Activated CD4-positive, alpha-beta T cell treated with anti-CD3 and anti-CD28 coated beads for 1 hour (primary cell): Measurements from ENCODE around the gene SGK1.
"Not testable (repeated sequence)": the region's sequence is repeated elsewhere in the genome, so short reads cannot be mapped to it uniquely, and the experiment has no call there.

Source experiments
- DNase-seq: peaks from one replicate; pipeline ENCODE4 v3.0.0-alpha.2; 2020

Gene SGK1

GRCh38 chr6:134182528-134182927 lies 135.4 kb downstream of the SGK1 start:
- DNase-seq, result no peak

GRCh38 chr6:134181726-134182125 lies 136.2 kb downstream of the SGK1 start:
- not testable (repeated sequence) for DNase-seq

GRCh38 chr6:134181251-134181650 lies 136.7 kb downstream of the SGK1 start:
- DNase-seq, result not testable (repeated sequence)

- not testable (repeated sequence) for DNase-seq
Observed at GRCh38 chr6:134180540-134180939, 137.4 kb downstream of the SGK1 start.

GRCh38 chr6:134178161-134179044 lies 139.5 kb downstream of the SGK1 start:
- peak; percentile 72 for DNase-seq

GRCh38 chr6:134177753-134178160 lies 140.2 kb downstream of the SGK1 start:
- DNase-seq, result no peak

GRCh38 chr6:134177236-134177635 lies 140.7 kb downstream of the SGK1 start:
- no peak for DNase-seq

- DNase-seq, result no peak
Observed at GRCh38 chr6:134176264-134176975, 141.5 kb downstream of the SGK1 start.

GRCh38 chr6:134175532-134176263 lies 142.2 kb downstream of the SGK1 start:
- DNase-seq, result no peak

- DNase-seq, result peak; percentile 93
Observed at GRCh38 chr6:134174672-134175531, 143.0 kb downstream of the SGK1 start.

GRCh38 chr6:134173936-134174671 lies 143.8 kb downstream of the SGK1 start:
- peak; percentile 80 for DNase-seq

GRCh38 chr6:134173366-134173725 lies 144.6 kb downstream of the SGK1 start:
- DNase-seq, result no peak

GRCh38 chr6:134172706-134173365 lies 145.1 kb downstream of the SGK1 start:
- no peak for DNase-seq

GRCh38 chr6:134172020-134172705 lies 145.7 kb downstream of the SGK1 start:
- DNase-seq, result no peak

- DNase-seq, result no peak
Observed at GRCh38 chr6:134171517-134171916, 146.4 kb downstream of the SGK1 start.

GRCh38 chr6:134170844-134171243 lies 147.1 kb downstream of the SGK1 start:
- no peak for DNase-seq

- DNase-seq, result no peak
Observed at GRCh38 chr6:134169871-134170486, 147.9 kb downstream of the SGK1 start.

- no peak for DNase-seq
Observed at GRCh38 chr6:134168590-134169208, 149.2 kb downstream of the SGK1 start.

- no peak for DNase-seq
Observed at GRCh38 chr6:134166511-134167261, 151.2 kb downstream of the SGK1 start.
